CD4-positive, CD25-positive, alpha-beta regulatory T cell (primary cell): ENCODE data around the gene RGS18. TPM values are rescaled to one million over a fixed set of nuclear protein-coding genes. Genes with fewer than 3 reads are reported as not detected.
A peak's percentile ranks its signal among the peaks of the same experiment; 100 is the strongest.
"Not testable (repeated sequence)": the region's sequence is repeated elsewhere in the genome, so short reads cannot be mapped to it uniquely, and the experiment has no call there.

ENCODE experiments used
- ATAC-seq, 2 donors: fragments of 150-1000 bp; cut with Tn5 transposase; one replicate each; pipeline ENCODE4 v1.10.0; 2021; ENCODE audit warnings: low read depth in 2 of 2, moderate number of reproducible peaks in 2 of 2, moderate library complexity in 1 of 2
- DNase-seq, 3 donors: peaks; one replicate each; pipeline versions ENCODE4 v3.0.0 to v3.0.0-alpha.2; 2012 to 2022; ENCODE audit warnings: mixed read lengths in 1 of 3
- H3K27ac ChIP-seq: one replicate; pipeline ENCODE4 v1.7.0; 2013; ENCODE audit warnings: mild to moderate bottlenecking, low read length; ENCODE audit not compliant: insufficient read depth, poor library complexity, severe bottlenecking
- H3K27me3 ChIP-seq: one replicate; pipeline ENCODE4 v1.7.0; 2013; ENCODE audit warnings: low read length; ENCODE audit not compliant: control insufficient read depth, insufficient read depth
- H3K36me3 ChIP-seq: one replicate; pipeline ENCODE4 v1.7.0; 2013; ENCODE audit warnings: mild to moderate bottlenecking, low read length, moderate library complexity; ENCODE audit not compliant: control insufficient read depth, insufficient read depth
- H3K4me1 ChIP-seq: 2 replicates; pipeline ENCODE4 v1.7.0; 2013; ENCODE audit warnings: mild to moderate bottlenecking, low read length; ENCODE audit not compliant: insufficient read depth, control insufficient read depth, poor library complexity, severe bottlenecking
- H3K4me3 ChIP-seq: one replicate; pipeline ENCODE4 v1.7.0; 2013; ENCODE audit warnings: low read depth, mild to moderate bottlenecking, low read length, moderate library complexity
- H3K9me3 ChIP-seq, 2 experiments: 1 replicate in 1 of 2; 2 replicates in 1 of 2; pipeline ENCODE4 v1.7.0; 2013; ENCODE audit warnings: low read length in 2 of 2, mild to moderate bottlenecking in 1 of 2, moderate library complexity in 1 of 2; ENCODE audit not compliant: control insufficient read depth in 2 of 2
- H3K27ac Mint-ChIP-seq, 3 donors: one replicate each; pipeline ENCODE4 v1.8.0; 2020 to 2022; ENCODE audit warnings: mild to moderate bottlenecking in 3 of 3, mixed read lengths in 3 of 3, moderate library complexity in 2 of 3
- H3K27me3 Mint-ChIP-seq: one replicate; pipeline ENCODE4 v1.8.0; 2022; ENCODE audit warnings: mild to moderate bottlenecking, mixed read lengths
- H3K36me3 Mint-ChIP-seq: one replicate; pipeline ENCODE4 v1.8.0; 2020; ENCODE audit warnings: mixed read lengths
- H3K4me1 Mint-ChIP-seq, 4 donors: one replicate each; pipeline ENCODE4 v1.8.0; 2020 to 2022; ENCODE audit warnings: mixed read lengths in 4 of 4, mild to moderate bottlenecking in 1 of 4
- H3K4me3 Mint-ChIP-seq, 4 donors: one replicate each; pipeline ENCODE4 v1.8.0; 2020 to 2022; ENCODE audit warnings: mild to moderate bottlenecking in 4 of 4, mixed read lengths in 4 of 4, moderate library complexity in 3 of 4
- H3K9me3 Mint-ChIP-seq, 7 donors: one replicate each; pipeline ENCODE4 v1.8.0; 2020 to 2022; ENCODE audit warnings: mixed read lengths in 7 of 7, mild to moderate bottlenecking in 3 of 7, moderate library complexity in 2 of 7
- polyA plus RNA-seq, 4 donors: library from polyadenylated mRNA; unstranded; fragments of 300-500 nt; fragmentation: Illumina TruSeq; gene quantifications; one replicate each; pipeline ENCODE4 v1.2.3, GENCODE V29; 2021
- total RNA-seq: library from RNA; stranded (reverse); gene quantifications from one replicate; pipeline ENCODE4 v1.2.3, GENCODE V29; 2022

RGS18 gene
- total and polyA plus RNA-seq, 5 donors from 2014 or later: 0.33 to 38.3 TPM; not detected in 3

DNA sequence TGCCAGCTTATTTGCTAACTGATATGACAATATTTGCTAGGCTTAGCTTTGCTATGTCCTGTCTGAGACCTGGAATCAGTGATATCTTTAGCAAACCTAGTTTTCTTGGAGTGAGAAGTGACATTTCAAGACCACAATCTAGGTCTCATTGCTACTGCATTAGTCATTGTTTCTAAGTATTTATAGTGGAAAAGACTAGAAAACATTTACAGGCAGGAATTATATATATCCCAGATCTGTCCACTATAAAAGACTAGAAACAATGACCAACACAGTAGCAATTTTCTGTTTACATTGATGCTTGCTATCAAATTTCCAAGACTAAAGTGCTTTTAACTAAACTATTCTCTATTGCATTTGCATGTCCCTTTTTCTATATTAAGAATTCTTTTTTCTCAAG lies 5.0 kb upstream of the RGS18 start:
- DNase-seq (no peak), ATAC-seq (no peak)
- H3K9me3 Mint-ChIP-seq: peaks cover 0 to 7% (median 0%) of the 10 kb centered on the region in 7 donors
- H3K4me3 Mint-ChIP-seq: no peak overlapping the region
- no peaks in the 10 kb centered on the region for H3K36me3 Mint-ChIP-seq
- H3K27me3 Mint-ChIP-seq: no peaks in the 10 kb centered on the region
- H3K36me3 ChIP-seq: no peaks in the 10 kb centered on the region
- H3K9me3 ChIP-seq: no peaks in the 10 kb centered on the region
- H3K27me3 ChIP-seq: no peaks in the 10 kb centered on the region
- H3K27ac ChIP-seq: no peak overlapping the region
- no peaks in the 10 kb centered on the region for H3K4me1 Mint-ChIP-seq
- H3K4me1 ChIP-seq: no peaks in the 10 kb centered on the region
- H3K27ac Mint-ChIP-seq: no peak overlapping the region
- H3K4me3 ChIP-seq: no peak overlapping the region

DNA sequence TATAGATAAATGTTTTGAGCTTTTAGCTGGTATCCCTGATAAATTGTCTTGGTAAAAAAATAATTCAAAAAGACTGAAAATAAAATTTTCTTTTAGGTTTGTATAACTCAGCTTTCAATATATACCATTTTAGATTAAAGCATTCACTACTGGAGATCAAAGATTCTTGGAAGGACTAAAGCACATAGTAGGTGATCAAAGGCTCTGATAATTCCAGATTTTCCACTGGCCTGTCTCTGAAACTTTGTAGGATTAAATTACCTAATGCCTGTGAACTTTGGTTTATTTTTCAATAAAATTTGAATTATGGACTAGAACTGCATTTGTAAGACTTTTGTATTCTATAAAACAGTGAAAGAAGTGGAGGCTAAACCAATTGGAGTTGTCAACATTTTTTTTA lies 1.2 kb upstream of the RGS18 start:
- Mint-ChIP-seq H3K36me3 (no peaks in the 10 kb centered on the region), H3K27me3 (no peaks in the 10 kb centered on the region), H3K9me3 (peaks cover 0 to 5% (median 2%) of the 10 kb centered on the region in 7 donors), H3K4me1 (no peaks in the 10 kb centered on the region), H3K27ac (no peak overlapping the region), H3K4me3 (no peak overlapping the region)
- no peak for ATAC-seq
- H3K4me3 ChIP-seq: no peak overlapping the region
- no peak overlapping the region for H3K27ac ChIP-seq
- DNase-seq: no peak
- no peaks in the 10 kb centered on the region for H3K9me3 ChIP-seq
- no peaks in the 10 kb centered on the region for H3K36me3 ChIP-seq
- H3K27me3 ChIP-seq: no peaks in the 10 kb centered on the region
- H3K4me1 ChIP-seq: no peaks in the 10 kb centered on the region

DNA sequence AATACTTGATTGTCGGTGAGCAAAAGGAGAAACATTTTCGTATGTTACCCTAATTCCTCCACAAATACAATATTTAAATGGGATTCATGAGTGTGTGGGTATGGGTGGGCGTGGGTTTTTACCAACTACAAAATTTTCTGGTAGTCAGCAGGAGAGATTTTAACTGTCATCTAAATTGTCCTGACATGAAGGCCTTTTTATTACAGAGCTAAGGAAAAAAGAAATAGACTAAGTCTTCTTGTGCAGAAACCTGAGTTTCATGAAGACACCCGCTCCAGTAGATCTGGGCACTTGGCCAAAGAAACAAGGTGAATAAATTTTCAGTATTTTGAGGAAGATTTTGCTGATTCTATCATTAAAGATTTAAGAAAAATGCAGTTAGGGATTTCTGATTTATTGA lies 752 bp downstream of the RGS18 start:
- Histone ChIP-seq H3K27me3 (no peaks in the 10 kb centered on the region), H3K9me3 (no peaks in the 10 kb centered on the region), H3K4me3 (no peak overlapping the region), H3K27ac (no peak overlapping the region), H3K36me3 (no peaks in the 10 kb centered on the region), H3K4me1 (no peaks in the 10 kb centered on the region)
- H3K27ac Mint-ChIP-seq: no peak overlapping the region
- no peaks in the 10 kb centered on the region for H3K27me3 Mint-ChIP-seq
- no peaks in the 10 kb centered on the region for H3K36me3 Mint-ChIP-seq
- no peak for DNase-seq
- H3K4me3 Mint-ChIP-seq: no peak overlapping the region
- ATAC-seq: no peak
- no peaks in the 10 kb centered on the region for H3K4me1 Mint-ChIP-seq
- peaks cover 0 to 9% (median 2%) of the 10 kb centered on the region in 7 donors for H3K9me3 Mint-ChIP-seq

GRCh38 chr1:192159781-192160180 lies 1.5 kb downstream of the RGS18 start:
- H3K27me3 Mint-ChIP-seq: no peaks in the 10 kb centered on the region
- no peaks in the 10 kb centered on the region for H3K27me3 ChIP-seq
- H3K4me1 Mint-ChIP-seq: no peaks in the 10 kb centered on the region
- no peaks in the 10 kb centered on the region for H3K9me3 ChIP-seq
- no peaks in the 10 kb centered on the region for H3K4me1 ChIP-seq
- no peak for ATAC-seq
- no peak overlapping the region for H3K4me3 Mint-ChIP-seq
- peaks cover 0 to 12% (median 2%) of the 10 kb centered on the region in 7 donors for H3K9me3 Mint-ChIP-seq
- DNase-seq: no peak
- no peak overlapping the region for H3K27ac ChIP-seq
- H3K36me3 ChIP-seq: no peaks in the 10 kb centered on the region
- no peak overlapping the region for H3K4me3 ChIP-seq
- H3K36me3 Mint-ChIP-seq: no peaks in the 10 kb centered on the region
- H3K27ac Mint-ChIP-seq: no peak overlapping the region

- no peak overlapping the region for H3K27ac Mint-ChIP-seq
- Histone ChIP-seq H3K36me3 (no peaks in the 10 kb centered on the region), H3K4me1 (no peaks in the 10 kb centered on the region), H3K4me3 (no peak overlapping the region), H3K27ac (no peak overlapping the region), H3K9me3 (no peaks in the 10 kb centered on the region), H3K27me3 (no peaks in the 10 kb centered on the region)
- peaks cover 0 to 13% (median 2%) of the 10 kb centered on the region in 7 donors for H3K9me3 Mint-ChIP-seq
- no peaks in the 10 kb centered on the region for H3K4me1 Mint-ChIP-seq
- H3K4me3 Mint-ChIP-seq: no peak overlapping the region
- ATAC-seq: no peak
- DNase-seq: no peak
- no peaks in the 10 kb centered on the region for H3K27me3 Mint-ChIP-seq
- no peaks in the 10 kb centered on the region for H3K36me3 Mint-ChIP-seq
Measured at GRCh38 chr1:192160196-192160595, 1.9 kb downstream of the RGS18 start.

DNA sequence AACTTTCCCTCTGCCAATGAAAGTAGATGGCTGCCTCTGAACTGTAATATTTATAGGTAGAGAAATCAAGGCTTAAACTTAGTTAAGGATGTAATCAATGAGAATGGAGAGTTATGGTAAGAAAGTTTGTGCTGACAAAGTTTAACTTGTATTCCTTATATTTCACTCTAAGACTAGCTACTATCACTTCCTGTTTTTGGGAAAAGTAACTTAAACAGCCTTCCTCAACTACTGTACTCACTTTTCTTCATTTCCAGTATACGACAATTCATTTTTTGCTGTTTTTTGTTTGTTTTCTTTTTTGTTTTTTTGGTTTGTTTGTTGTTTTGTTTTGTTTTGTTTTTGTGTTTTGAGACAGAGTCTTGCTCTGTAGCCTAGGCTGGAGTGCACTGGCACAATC lies 3.7 kb downstream of the RGS18 start:
- H3K36me3 Mint-ChIP-seq: no peaks in the 10 kb centered on the region

GRCh38 chr1:192162376-192162775 lies 4.1 kb downstream of the RGS18 start:
- no peaks in the 10 kb centered on the region for H3K4me1 Mint-ChIP-seq
- Histone ChIP-seq H3K36me3 (no peaks in the 10 kb centered on the region), H3K4me1 (no peaks in the 10 kb centered on the region), H3K4me3 (no peak overlapping the region), H3K27ac (no peak overlapping the region), H3K9me3 (no peaks in the 10 kb centered on the region), H3K27me3 (no peaks in the 10 kb centered on the region)
- ATAC-seq: no peak
- H3K27me3 Mint-ChIP-seq: no peaks in the 10 kb centered on the region
- H3K36me3 Mint-ChIP-seq: no peaks in the 10 kb centered on the region
- H3K9me3 Mint-ChIP-seq: peaks cover 0 to 22% (median 4%) of the 10 kb centered on the region in 7 donors
- H3K4me3 Mint-ChIP-seq: no peak overlapping the region
- DNase-seq: no peak
- H3K27ac Mint-ChIP-seq: peak overlapping the region in 1 of 3 donors; percentile 38

More for the DNA sequence above, 3.7 kb downstream of the RGS18 start:
- H3K27me3 Mint-ChIP-seq: no peaks in the 10 kb centered on the region
- peaks cover 0 to 22% (median 4%) of the 10 kb centered on the region in 7 donors for H3K9me3 Mint-ChIP-seq
- no peaks in the 10 kb centered on the region for H3K4me1 Mint-ChIP-seq
- no peak for DNase-seq
- H3K9me3 ChIP-seq: no peaks in the 10 kb centered on the region
- no peaks in the 10 kb centered on the region for H3K27me3 ChIP-seq
- no peak overlapping the region for H3K27ac Mint-ChIP-seq
- no peak overlapping the region for H3K4me3 ChIP-seq
- H3K4me3 Mint-ChIP-seq: no peak overlapping the region
- ATAC-seq: no peak
- H3K4me1 ChIP-seq: no peaks in the 10 kb centered on the region
- no peak overlapping the region for H3K27ac ChIP-seq
- H3K36me3 ChIP-seq: no peaks in the 10 kb centered on the region

- H3K27ac Mint-ChIP-seq, H3K4me1 ChIP-seq, DNase-seq, ATAC-seq, H3K36me3 Mint-ChIP-seq, H3K4me3 Mint-ChIP-seq, H3K27me3 Mint-ChIP-seq, H3K27me3 ChIP-seq, H3K9me3 ChIP-seq, H3K4me3 ChIP-seq, H3K4me1 Mint-ChIP-seq, H3K36me3 ChIP-seq, H3K27ac ChIP-seq: not testable (repeated sequence)
- H3K9me3 Mint-ChIP-seq: peaks cover 0 to 22% (median 4%) of the 10 kb centered on the region in 7 donors
Measured at GRCh38 chr1:192165002-192165401, 6.7 kb downstream of the RGS18 start.
